RWPE2 (cell line): ENCODE data around the gene SERPINH1.

Experiments used
- ATAC-seq: fragments of 200-7000 bp; cut with Tn5 transposase; 3 replicates; pipeline ENCODE4 v1.9.1; 2021; ENCODE audit warnings: low read depth
- DNase-seq: peaks from one replicate; pipeline ENCODE4 v3.0.0-alpha.2; 2020; ENCODE audit warnings: low spot score
- H3K27ac ChIP-seq: fragments of 450-650 bp; 2 replicates; pipeline ENCODE4 v1.5.1; 2017; ENCODE audit warnings: mild to moderate bottlenecking; ENCODE audit not compliant: poor library complexity, severe bottlenecking
- H3K27me3 ChIP-seq: fragments of 250-450 bp; sonication (Bioruptor Pico); 2 replicates; pipeline ENCODE4 v1.5.1; 2021; ENCODE audit warnings: mild to moderate bottlenecking, moderate library complexity; ENCODE audit not compliant: insufficient read depth, poor library complexity, severe bottlenecking
- H3K36me3 ChIP-seq: fragments of 250-450 bp; sonication (Bioruptor Pico); 2 replicates; pipeline ENCODE4 v1.5.1; 2020; ENCODE audit warnings: low read depth, mild to moderate bottlenecking, moderate library complexity
- H3K4me1 ChIP-seq: fragments of 250-450 bp; sonication (Bioruptor Pico); 2 replicates; pipeline ENCODE4 v1.5.1; 2021; ENCODE audit warnings: mild to moderate bottlenecking, moderate library complexity; ENCODE audit not compliant: insufficient read depth, poor library complexity, severe bottlenecking
- H3K4me3 ChIP-seq: fragments of 250-450 bp; sonication (Bioruptor Pico); 2 replicates; pipeline ENCODE4 v1.5.1; 2021; ENCODE audit warnings: mild to moderate bottlenecking, moderate library complexity; ENCODE audit not compliant: severe bottlenecking
- H3K9me3 ChIP-seq: fragments of 250-450 bp; sonication (Bioruptor Pico); 2 replicates; pipeline ENCODE4 v1.5.1; 2021; ENCODE audit warnings: mild to moderate bottlenecking, moderate library complexity; ENCODE audit not compliant: severe bottlenecking
- CTCF ChIP-seq: fragments of 450-650 bp; IDR thresholded peaks from one replicate; pipeline ENCODE4 v1.5.1; 2017; ENCODE audit warnings: mild to moderate bottlenecking, moderate library complexity; ENCODE audit not compliant: poor library complexity, severe bottlenecking

Gene SERPINH1

GRCh38 chr11:75532200-75533048, 29.6 kb upstream of the SERPINH1 start:
- peak; percentile 68 for ATAC-seq

DNA sequence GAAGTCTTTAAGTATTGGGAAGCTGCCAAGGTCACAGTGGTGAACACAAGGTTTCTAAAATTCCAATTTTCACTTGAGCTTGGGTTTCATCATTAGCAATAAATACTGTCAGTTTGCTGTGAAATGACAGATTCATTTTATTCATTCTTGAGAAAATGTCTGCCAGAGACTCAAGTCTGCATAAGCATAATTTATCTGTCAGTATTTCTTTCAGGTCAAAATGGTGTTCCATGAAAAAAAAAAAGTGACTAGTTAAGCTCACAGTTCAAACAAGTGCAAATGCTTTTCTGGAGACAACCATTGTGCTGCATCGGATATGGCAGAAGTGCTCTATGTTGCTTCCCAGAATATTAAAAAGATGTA, 28.2 kb upstream of the SERPINH1 start:
- Histone ChIP-seq H3K4me1 (peaks cover 17% of the 10 kb centered on the region), H3K27me3 (no peaks in the 10 kb centered on the region), H3K4me3 (no peak overlapping the region), H3K36me3 (no peaks in the 10 kb centered on the region), H3K27ac (no peak overlapping the region), H3K9me3 (no peaks in the 10 kb centered on the region)
- ATAC-seq (no peak), DNase-seq (no peak)
- TF ChIP-seq CTCF = no peak

More at GRCh38 chr11:75532200-75533048, 29.6 kb upstream of the SERPINH1 start:
- Histone ChIP-seq H3K4me1 (peaks cover 17% of the 10 kb centered on the region), H3K27ac (no peak overlapping the region), H3K36me3 (no peaks in the 10 kb centered on the region), H3K4me3 (no peak overlapping the region), H3K9me3 (no peaks in the 10 kb centered on the region), H3K27me3 (no peaks in the 10 kb centered on the region)
- no peak for DNase-seq
- TF ChIP-seq CTCF = peak; percentile 95

GRCh38 chr11:75534259-75535069, 27.6 kb upstream of the SERPINH1 start:
- no peak for TF ChIP-seq CTCF
- Histone ChIP-seq H3K4me3 (no peak overlapping the region), H3K27me3 (no peaks in the 10 kb centered on the region), H3K36me3 (no peaks in the 10 kb centered on the region), H3K4me1 (peaks cover 17% of the 10 kb centered on the region), H3K27ac (no peak overlapping the region), H3K9me3 (no peaks in the 10 kb centered on the region)
- ATAC-seq (no peak), DNase-seq (no peak)

- Histone ChIP-seq H3K4me3 (no peak overlapping the region), H3K27ac (no peak overlapping the region), H3K4me1 (peaks cover 17% of the 10 kb centered on the region), H3K9me3 (no peaks in the 10 kb centered on the region), H3K36me3 (no peaks in the 10 kb centered on the region), H3K27me3 (no peaks in the 10 kb centered on the region)
- TF ChIP-seq CTCF = no peak
- ATAC-seq (no peak), DNase-seq (no peak)
Observed at GRCh38 chr11:75535071-75535470, 27.0 kb upstream of the SERPINH1 start.
